K562 (cell line): ENCODE measurements around the gene UBE2D2. TPM values are rescaled to one million over a fixed set of nuclear protein-coding genes. Genes with fewer than 3 reads are reported as not detected.

Experiments used
- ATAC-seq: fragments of 200-7000 bp; cut with Tn5 transposase; 3 replicates; pipeline ENCODE4 v1.9.1; 2020; ENCODE audit warnings: moderate library complexity
- BruUV-seq: library from RNA; stranded (reverse); fragments of 400-500 nt; replicated peaks from 2 replicates; lab custom pipeline; 2021; lab: Mats Ljungman, UMichigan
- CTCF ChIA-PET: fragments of 300-600 bp; formaldehyde crosslinking; extraction: SDS; loops from one replicate; lab custom pipeline; 2021; ENCODE audit warnings: low intra/inter-chr PET ratio; lab: Yijun Ruan, JAX
- POLR2A ChIA-PET: fragments of 300-600, 350-650 bp; sonication (Branson Sonifier 250); formaldehyde crosslinking; extraction: SDS; loops from one replicate; lab custom pipeline; 2021; ENCODE audit warnings: antibody characterized with exemption, inconsistent platforms; lab: Yijun Ruan, JAX
- DNase-seq, 4 experiments: peaks; one replicate each; pipeline versions ENCODE4 v3.0.0 to v3.0.0-alpha.2; 2011 to 2018; ENCODE audit warnings: low spot score in 3 of 4, mixed read lengths in 3 of 4; ENCODE audit errors: extremely low read depth in 1 of 4
- FAIRE-seq: peaks from 2 replicates; lab custom pipeline; 2011; peaks lifted over from hg19 to GRCh38; lab: Jason Lieb, UNC
- H2AFZ ChIP-seq: 2 replicates; pipeline ENCODE4 v1.6.0; 2011; ENCODE audit warnings: low read depth, low read length, control low read depth, inconsistent platforms
- H3K27ac ChIP-seq: fragments of 200-600 bp; 3 replicates; pipeline ENCODE4 v1.8.0; 2011; ENCODE audit warnings: low read depth, mild to moderate bottlenecking, control low read depth, inconsistent platforms, low read length, moderate library complexity, mixed read lengths; ENCODE audit errors: extremely low read depth
- H3K27me3 ChIP-seq, 2 experiments: fragments of 300-600 bp in 1 of 2; 2 replicates in 1 of 2; 3 replicates in 1 of 2; pipeline versions ENCODE4 v1.6.0 to v1.8.0; 2011; ENCODE audit warnings: inconsistent platforms in 2 of 2, low read length in 2 of 2, mild to moderate bottlenecking in 1 of 2, mixed read lengths in 1 of 2, moderate library complexity in 1 of 2; ENCODE audit not compliant: control insufficient read depth in 2 of 2, insufficient read depth in 2 of 2
- H3K36me3 ChIP-seq: fragments of 300-600 bp; 3 replicates; pipeline ENCODE4 v1.8.0; 2011; ENCODE audit warnings: mild to moderate bottlenecking, low read length, inconsistent platforms; ENCODE audit not compliant: control insufficient read depth, insufficient read depth
- H3K4me1 ChIP-seq, 2 experiments: fragments of 200-600 bp in 1 of 2; replicated peaks in 1 of 2; 2 replicates in 1 of 2; 3 replicates in 1 of 2; pipeline versions ENCODE4 v1.5.1 to v1.8.0; 2011; ENCODE audit warnings: inconsistent platforms in 2 of 2, low read length in 2 of 2, mild to moderate bottlenecking in 1 of 2, mixed read lengths in 1 of 2, moderate library complexity in 1 of 2; ENCODE audit not compliant: control insufficient read depth in 2 of 2, insufficient read depth in 2 of 2
- H3K4me2 ChIP-seq: 2 replicates; pipeline ENCODE4 v1.6.1; 2011; ENCODE audit warnings: low read length, control low read depth, inconsistent platforms, mixed read lengths; ENCODE audit not compliant: insufficient read depth
- H3K4me3 ChIP-seq: fragments of 200-600 bp; sonication (generic), shearing (Covaris generic); 2 replicates; pipeline ENCODE4 v1.5.1; 2016; ENCODE audit warnings: control low read depth, inconsistent platforms
- H3K79me2 ChIP-seq: fragments of 200-600 bp; 3 replicates; pipeline ENCODE4 v1.8.0; 2011; ENCODE audit warnings: low read length, inconsistent platforms; ENCODE audit not compliant: control insufficient read depth, insufficient read depth
- H3K9ac ChIP-seq, 2 experiments: 2 replicates each; pipeline versions ENCODE4 v1.6.0 to v1.6.1; 2011; ENCODE audit warnings: low read depth in 2 of 2, low read length in 2 of 2, control low read depth in 1 of 2, inconsistent platforms in 1 of 2, mild to moderate bottlenecking in 1 of 2, mixed read lengths in 1 of 2; ENCODE audit not compliant: insufficient read depth in 1 of 2
- H3K9me1 ChIP-seq: one replicate; pipeline ENCODE4 v1.6.0; 2011; ENCODE audit warnings: inconsistent platforms, mild to moderate bottlenecking, low read length, moderate library complexity; ENCODE audit not compliant: control insufficient read depth, insufficient read depth
- H3K9me3 ChIP-seq: replicated peaks from 2 replicates; pipeline ENCODE4 v1.5.1; 2011; ENCODE audit warnings: low read depth, low read length, inconsistent platforms; ENCODE audit not compliant: control insufficient read depth, insufficient read depth
- H4K20me1 ChIP-seq: replicated peaks from 2 replicates; pipeline ENCODE4 v1.6.1; 2011; ENCODE audit warnings: low read length, inconsistent platforms, mixed read lengths; ENCODE audit not compliant: control insufficient read depth, insufficient read depth
- WGBS: fragments of 100-300 bp; shearing (Covaris generic); methylation state at CpG from one replicate; pipeline ENCODE4 v1.1.6; 2016; ENCODE audit warnings: low coverage, mixed read lengths; ENCODE audit not compliant: insufficient coverage; ENCODE audit errors: missing lambda C conversion rate; 5-methylcytosine and 5-hydroxymethylcytosine counted together
- in situ Hi-C: fragments of 300-500 bp; cut with MboI; formaldehyde crosslinking; loops from 4 replicates; pipeline ENCODE4 v1.15.0; 2018; ENCODE audit warnings: inconsistent platforms, mixed read lengths
- intact Hi-C: fragments of 100-400 bp; cut with micrococcal nuclease; formaldehyde crosslinking; loops from 2 replicates; pipeline ENCODE4 v1.14.2; 2022
- polyA plus RNA-seq, 8 experiments: library from polyadenylated mRNA; depleted of rRNA in 4 of 8; stranded (reverse) in 5 of 8; unstranded in 3 of 8; fragments of >200 nt; fragmentation: Nextera tagmentation in 2 of 8; fragmentation: Illumina TruSeq in 1 of 8; extraction: Ambion mirVana in 2 of 8; extraction: Trizol in 1 of 8; gene quantifications; 2 replicates each; pipeline versions ENCODE4 v1.2.1 to v1.2.3, GENCODE V29; 2011 to 2014; ENCODE audit warnings: inconsistent platforms in 1 of 8, missing spikeins in 1 of 8
- total RNA-seq, 7 experiments: library from RNA; depleted of rRNA in 6 of 7; stranded (reverse); fragments of >200 nt in 6 of 7; fragmentation: Illumina TruSeq in 2 of 7; extraction: Trizol in 2 of 7; gene quantifications; 2 replicates each; pipeline versions ENCODE4 v1.2.1 to v1.2.3, GENCODE V29; 2011 to 2021; ENCODE audit warnings: low replicate concordance in 1 of 7
- TF ChIP-seq, protein P1 (sequence below), 3 experiments: fragments of 200-800 bp in 1 of 3; sonication (Bioruptor generic) in 1 of 3; sonication (generic) in 1 of 3; formaldehyde crosslinking in 1 of 3; IDR thresholded peaks; 2 replicates each; pipeline versions ENCODE4 v1.6.1 to v1.8.0; 2016 to 2022; ENCODE audit warnings: mild to moderate bottlenecking in 2 of 3, missing compliant biosample characterization in 2 of 3, missing genetic modification characterization in 2 of 3, missing genetic modification reagents in 1 of 3
- TF ChIP-seq, protein P2 (sequence below), 2 experiments: fragments of 450-650 bp; conservative IDR thresholded peaks; 2 replicates each; pipeline ENCODE4 v1.6.1; 2017; ENCODE audit warnings: mild to moderate bottlenecking in 2 of 2, moderate library complexity in 2 of 2

The UBE2D2 gene
- total and polyA plus RNA-seq, 9 of the 15 experiments (the other 6 are each of a cell fraction or from before 2014, with no cell fraction given): 53.6 to 198 (median 122) TPM

DNA sequence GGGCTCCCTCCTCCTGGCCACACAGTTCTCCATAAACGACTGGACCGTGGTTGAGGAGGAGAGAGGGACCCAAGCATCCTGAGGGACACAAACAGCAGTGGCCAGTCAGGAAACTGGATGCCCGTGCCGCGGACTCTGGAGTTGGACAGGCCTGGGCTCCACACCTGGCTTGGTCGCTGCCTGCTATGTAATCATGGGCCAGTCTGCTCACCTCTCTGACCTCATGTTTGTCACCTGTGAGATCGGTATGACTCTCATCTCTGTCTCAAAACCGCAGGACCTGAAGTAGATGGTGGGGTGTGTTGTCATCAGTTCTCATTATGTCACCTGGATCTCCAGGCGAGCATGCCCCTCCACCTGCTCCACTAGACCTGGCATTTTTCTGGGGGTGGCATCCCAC lies 101.5 kb downstream of the UBE2D2 start:
- intact Hi-C loops: no loop called here
- BruUV-seq: no TSS peak
- no peaks in the 10 kb centered on the region for H3K9me3 ChIP-seq
- whole genome bisulfite sequencing: 72% methylated on average over 9 of the region's 9 CpGs
- no peak overlapping the region for H2AFZ ChIP-seq
- FAIRE-seq (no peak), ATAC-seq (no peak), DNase-seq (no peak)
- H3K36me3 ChIP-seq: peaks cover 59% of the 10 kb centered on the region; the same call in 2 of the 3 replicates
- peaks cover 100% of the 10 kb centered on the region for H3K79me2 ChIP-seq
- H3K4me3 ChIP-seq: no peak overlapping the region
- CTCF ChIA-PET: no interaction called here
- peak overlapping the region in 1 of 2 experiments; percentile 95; a peak in 1 of 4 replicates for H3K9ac ChIP-seq
- H3K27ac ChIP-seq: peak overlapping the region; percentile 49; the same call in 2 of the 3 replicates
- POLR2A ChIA-PET: interaction anchor here (0.6 to 2.8 kb wide), 2 partner anchors 11 to 77 kb away, joined by 3 to 13 read pairs; no protein-coding TSS in a partner anchor
- no peaks in the 10 kb centered on the region for H3K27me3 ChIP-seq
- peaks cover 87 to 90% of the 10 kb centered on the region in 2 experiments for H3K4me1 ChIP-seq
- peaks cover 8% of the 10 kb centered on the region for H3K9me1 ChIP-seq
- H4K20me1 ChIP-seq: peaks cover 59% of the 10 kb centered on the region; the same call in 1 of the 2 replicates
- H3K4me2 ChIP-seq: no peak overlapping the region
- in situ Hi-C loops: no loop called here
- TF ChIP-seq, protein P1, sequence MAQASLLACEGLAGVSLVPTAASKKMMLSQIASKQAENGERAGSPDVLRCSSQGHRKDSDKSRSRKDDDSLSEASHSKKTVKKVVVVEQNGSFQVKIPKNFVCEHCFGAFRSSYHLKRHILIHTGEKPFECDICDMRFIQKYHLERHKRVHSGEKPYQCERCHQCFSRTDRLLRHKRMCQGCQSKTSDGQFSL (CRISPR knock-in tag; IDR thresholded peaks at IDR 0.05): 0 out of 2 replicates have a peak, but pooled peaks have one; percentile 20
- TF ChIP-seq, protein P1 (tag; IDR thresholded peaks at IDR 0.05): no peak
- TF ChIP-seq, protein P2, sequence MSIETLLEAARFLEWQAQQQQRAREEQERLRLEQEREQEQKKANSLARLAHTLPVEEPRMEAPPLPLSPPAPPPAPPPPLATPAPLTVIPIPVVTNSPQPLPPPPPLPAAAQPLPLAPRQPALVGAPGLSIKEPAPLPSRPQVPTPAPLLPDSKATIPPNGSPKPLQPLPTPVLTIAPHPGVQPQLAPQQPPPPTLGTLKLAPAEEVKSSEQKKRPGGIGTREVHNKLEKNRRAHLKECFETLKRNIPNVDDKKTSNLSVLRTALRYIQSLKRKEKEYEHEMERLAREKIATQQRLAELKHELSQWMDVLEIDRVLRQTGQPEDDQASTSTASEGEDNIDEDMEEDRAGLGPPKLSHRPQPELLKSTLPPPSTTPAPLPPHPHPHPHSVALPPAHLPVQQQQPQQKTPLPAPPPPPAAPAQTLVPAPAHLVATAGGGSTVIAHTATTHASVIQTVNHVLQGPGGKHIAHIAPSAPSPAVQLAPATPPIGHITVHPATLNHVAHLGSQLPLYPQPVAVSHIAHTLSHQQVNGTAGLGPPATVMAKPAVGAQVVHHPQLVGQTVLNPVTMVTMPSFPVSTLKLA (conservative IDR thresholded peaks at IDR 0.05): no peak
